ENCODE measurements around the gene FRG2. TPM values are rescaled to one million over a fixed set of nuclear protein-coding genes. Genes with fewer than 3 reads are reported as not detected.

FRG2 gene
- total RNA-seq, 1 experiment from 2014 or later = not detected

- intact Hi-C loops (cut with micrococcal nuclease) = no loop called here
These were observed 8.7 kb downstream of the FRG2 start for GRCh38 chr4:190018201-190018920.

More at GRCh38 chr4:190018201-190018920, 8.7 kb downstream of the FRG2 start:
- Histone ChIP-seq H3K79me2 (ENCODE audit: insufficient read depth, low read length) (no peaks in the 10 kb centered on the region), H3K36me3 (ENCODE audit: control insufficient read depth in 1 of 2, insufficient read depth in 2 of 2, low read length in 2 of 2) (no peaks in the 10 kb centered on the region), H3K9me3 (ENCODE audit: control insufficient read depth in 1 of 2, insufficient read depth in 1 of 2, low read depth in 1 of 2, low read length in 2 of 2) (no peaks in the 10 kb centered on the region), H3K4me1 (ENCODE audit: control insufficient read depth in 1 of 2, insufficient read depth in 2 of 2, low read length in 2 of 2) (no peaks in the 10 kb centered on the region), H3K27me3 (ENCODE audit: insufficient read depth, low read length) (no peaks in the 10 kb centered on the region), H4K20me1 (ENCODE audit: insufficient read depth) (no peaks in the 10 kb centered on the region), H3K9ac (ENCODE audit: low read length) (no peak overlapping the region), H3K27ac (ENCODE audit: low read depth, low read length) (no peak overlapping the region), H2AFZ (ENCODE audit: low read depth, low read length, poor library complexity, severe bottlenecking) (no peak overlapping the region), H3K4me2 (ENCODE audit: low read length) (no peak overlapping the region), H3K4me3 (replicated peaks in 1 of 2; ENCODE audit: low read depth in 1 of 2, low read length in 2 of 2) (no peak overlapping the region), H3K9me2 (ENCODE audit: insufficient read depth) (no peaks in the 10 kb centered on the region)
- ChIA-PET CTCF (no interaction called here), POLR2A (no interaction called here), RAD21 (ENCODE audit: low non-redundant PET in 1 of 2, low total read pairs in 2 of 2, uncharacterized antibody in 2 of 2, unreplicated experiment in 2 of 2) (no interaction called here)
- DNase-seq (ENCODE audit: low read depth, low spot score) (no peak), ATAC-seq (no peak)
- BruUV-seq (replicated peaks) = no TSS peak
- TF ChIP-seq TCF7L2 (IDR thresholded peaks at IDR 0.05; ENCODE audit: borderline replicate concordance, extremely low read depth, insufficient read depth, insufficient read length) (no peak), CBX3 (IDR thresholded peaks at IDR 0.05; ENCODE audit: low read depth) (no peak), POLR2A (IDR thresholded peaks at IDR 0.05; ENCODE audit: borderline replicate concordance, extremely low read depth, insufficient read depth, insufficient read length) (no peak), FOSL1 (IDR thresholded peaks at IDR 0.05; ENCODE audit: low read depth) (no peak), ATF3 (IDR thresholded peaks at IDR 0.05) (no peak), EZH2phosphoT487 (IDR thresholded peaks at IDR 0.05; ENCODE audit: borderline replicate concordance) (no peak), SP1 (IDR thresholded peaks at IDR 0.05; ENCODE audit: low read depth) (no peak), YY1 (IDR thresholded peaks at IDR 0.05; ENCODE audit: extremely low read depth, insufficient replicate concordance, low read depth, low read length) (no peak), ELF1 (IDR thresholded peaks at IDR 0.05; ENCODE audit: borderline replicate concordance, low read depth) (no peak), EGR1 (IDR thresholded peaks at IDR 0.05; ENCODE audit: low read depth) (no peak), REST (IDR thresholded peaks at IDR 0.05; ENCODE audit: low read depth) (no peak), ZBTB33 (IDR thresholded peaks at IDR 0.05; ENCODE audit: extremely low read depth, insufficient replicate concordance, low read length) (no peak), SIN3A (IDR thresholded peaks at IDR 0.05; ENCODE audit: low read depth) (no peak), CEBPB (IDR thresholded peaks at IDR 0.05; ENCODE audit: low read depth) (no peak), POLR2AphosphoS5 (IDR thresholded peaks at IDR 0.05; ENCODE audit: low read depth, low read length) (no peak), ZFX (IDR thresholded peaks at IDR 0.05) (no peak), CTCF (IDR thresholded peaks at IDR 0.05 in 2 of 3, conservative IDR thresholded peaks at IDR 0.05 in 1 of 3; ENCODE audit: borderline replicate concordance in 1 of 3, insufficient read depth in 1 of 3, low read depth in 2 of 3, low read length in 2 of 3) (no peak), JUND (IDR thresholded peaks at IDR 0.05) (no peak)
